Measurements from ENCODE around the gene SH3GLB2. TPM values are rescaled to one million over a fixed set of nuclear protein-coding genes. Genes with fewer than 3 reads are reported as not detected.

The SH3GLB2 gene
- total RNA-seq = 63.7 and 63.8 TPM in 2 replicates

- DNase-seq (ENCODE audit: extremely low read depth, low read depth, low spot score) = peak; percentile 51
These were observed at the start of gene SH3GLB2 for GRCh38 chr9:129028192-129028966. Gene SH3GLB2, minus strand, starts transcription at chr9:129028331. Its CDS starts 177 bp downstream, at chr9:129028154.

GRCh38 chr9:129077236-129077635 lies 49.1 kb upstream of the SH3GLB2 start:
- DNase-seq (ENCODE audit: extremely low read depth, low read depth, low spot score) = no peak

- no peak for DNase-seq (ENCODE audit: extremely low read depth, low read depth, low spot score)
These were observed 48.5 kb upstream of the SH3GLB2 start for GRCh38 chr9:129076640-129077037.

- DNase-seq (ENCODE audit: extremely low read depth, low read depth, low spot score) = no peak
These were observed 48.0 kb upstream of the SH3GLB2 start for GRCh38 chr9:129075996-129076639.

- no peak for DNase-seq (ENCODE audit: extremely low read depth, low read depth, low spot score)
These were observed 46.0 kb upstream of the SH3GLB2 start for GRCh38 chr9:129074106-129074505.

GRCh38 chr9:129073404-129073803 lies 45.3 kb upstream of the SH3GLB2 start:
- DNase-seq (ENCODE audit: extremely low read depth, low read depth, low spot score) = no peak

GRCh38 chr9:129072171-129072570 lies 44.0 kb upstream of the SH3GLB2 start:
- no peak for DNase-seq (ENCODE audit: extremely low read depth, low read depth, low spot score)

GRCh38 chr9:129071526-129072126 lies 43.5 kb upstream of the SH3GLB2 start:
- DNase-seq (ENCODE audit: extremely low read depth, low read depth, low spot score) = no peak

GRCh38 chr9:129070696-129071525 lies 42.8 kb upstream of the SH3GLB2 start:
- no peak for DNase-seq (ENCODE audit: extremely low read depth, low read depth, low spot score)

- no peak for DNase-seq (ENCODE audit: extremely low read depth, low read depth, low spot score)
These were observed 41.9 kb upstream of the SH3GLB2 start for GRCh38 chr9:129069862-129070641.

GRCh38 chr9:129068990-129069861 lies 41.1 kb upstream of the SH3GLB2 start:
- no peak for DNase-seq (ENCODE audit: extremely low read depth, low read depth, low spot score)

GRCh38 chr9:129068110-129068509 lies 40.0 kb upstream of the SH3GLB2 start:
- no peak for DNase-seq (ENCODE audit: extremely low read depth, low read depth, low spot score)

- DNase-seq (ENCODE audit: extremely low read depth, low read depth, low spot score) = no peak
These were observed 36.4 kb upstream of the SH3GLB2 start for GRCh38 chr9:129064499-129064908.

- DNase-seq (ENCODE audit: extremely low read depth, low read depth, low spot score) = no peak
These were observed 34.9 kb upstream of the SH3GLB2 start for GRCh38 chr9:129063061-129063460.

- no peak for DNase-seq (ENCODE audit: extremely low read depth, low read depth, low spot score)
These were observed 32.9 kb upstream of the SH3GLB2 start for GRCh38 chr9:129060991-129061390.

GRCh38 chr9:129059796-129060785 lies 32.0 kb upstream of the SH3GLB2 start:
- no peak for DNase-seq (ENCODE audit: extremely low read depth, low read depth, low spot score)

GRCh38 chr9:129058965-129059795 lies 31.0 kb upstream of the SH3GLB2 start:
- no peak for DNase-seq (ENCODE audit: extremely low read depth, low read depth, low spot score)

Data from glomerular endothelial cell (primary cell).